ENCODE data around the gene CAST. TPM values are rescaled to one million over a fixed set of nuclear protein-coding genes. Genes with fewer than 3 reads are reported as not detected.

The CAST gene
- total RNA-seq, 1 experiment from 2014 or later: 149 TPM

DNA sequence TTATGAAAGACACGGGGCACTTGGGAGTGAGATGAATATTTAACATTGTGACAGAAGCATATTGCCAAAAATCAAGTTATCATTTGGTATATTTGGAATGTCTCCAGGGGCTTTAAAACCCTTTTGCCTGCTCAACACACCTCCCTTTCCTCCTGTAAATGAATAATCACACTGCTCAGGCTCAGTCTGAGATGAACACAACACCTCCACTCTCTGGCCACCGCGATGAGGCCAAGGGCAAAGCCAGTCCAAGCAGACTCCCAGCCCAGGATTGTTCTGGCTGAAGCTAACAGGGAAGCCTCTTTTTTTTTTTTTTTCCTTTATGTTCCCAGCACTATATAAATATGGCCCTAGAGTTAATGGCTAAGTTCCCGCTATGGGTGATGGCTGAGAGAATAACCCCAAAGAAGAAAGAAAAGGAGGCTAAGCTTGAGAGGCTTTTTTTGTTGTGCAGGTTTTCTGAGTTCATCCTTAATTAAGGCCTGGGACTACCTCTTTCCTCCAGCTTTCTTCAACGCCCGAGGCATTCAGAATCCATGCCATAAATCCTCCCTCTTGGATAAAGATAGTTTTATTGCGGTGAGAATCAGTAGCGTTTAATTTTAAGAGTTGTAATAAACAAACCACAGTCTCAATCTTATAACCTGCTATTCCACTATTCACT lies 156.1 kb downstream of the CAST start:
- peak; percentile 82 for DNase-seq (ENCODE audit: low read depth)

DNA sequence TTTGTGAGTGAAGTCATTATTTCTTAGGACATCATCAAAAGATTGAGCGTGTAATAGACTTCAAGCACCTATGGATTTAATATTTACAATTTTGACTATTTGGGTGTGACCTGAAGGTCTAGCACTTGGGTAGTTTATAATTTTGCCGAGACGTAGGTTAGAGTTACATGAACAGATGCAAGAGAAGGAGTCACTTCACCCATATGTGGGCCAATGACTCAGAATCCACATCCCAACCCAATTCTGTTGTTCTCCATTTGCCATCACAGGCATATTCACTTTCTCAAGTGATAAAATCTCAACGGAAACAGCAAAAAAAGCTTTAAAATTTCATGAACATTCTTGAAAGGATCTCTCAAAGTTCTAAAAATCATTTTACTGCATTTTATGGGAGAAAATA lies 157.6 kb downstream of the CAST start:
- no peak for DNase-seq (ENCODE audit: low read depth)

DNA sequence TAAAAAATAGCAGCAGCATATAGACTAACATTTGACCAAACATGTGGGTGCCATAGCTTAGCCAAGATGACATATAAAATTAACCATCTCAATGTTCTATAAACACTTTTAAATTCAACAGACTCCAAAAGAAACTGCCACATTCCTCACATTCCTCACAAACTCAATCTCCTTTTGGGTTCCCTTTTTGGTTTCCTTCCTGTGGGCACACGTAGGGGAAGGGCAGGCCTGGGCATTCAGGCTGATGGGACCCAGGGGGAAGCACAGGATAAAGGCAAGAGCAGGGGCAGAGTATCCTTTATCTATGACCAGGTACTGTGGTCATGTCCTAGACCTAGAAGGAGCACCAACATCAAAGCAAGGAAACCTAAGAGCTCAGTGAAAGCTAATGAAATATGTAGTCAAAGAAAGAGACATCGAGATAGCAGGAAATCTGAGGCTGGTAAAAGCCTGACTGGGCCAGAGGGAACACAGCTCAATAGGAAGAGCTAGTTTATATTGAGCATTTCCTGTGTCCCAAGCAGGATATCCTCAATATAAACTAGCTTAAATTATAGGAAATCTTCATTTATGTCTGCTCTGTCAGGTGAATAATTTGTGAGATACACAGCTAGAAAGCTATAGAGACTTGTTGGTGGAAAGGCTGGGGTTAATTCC lies 159.2 kb downstream of the CAST start:
- DNase-seq (ENCODE audit: low read depth): peak; percentile 70

DNA sequence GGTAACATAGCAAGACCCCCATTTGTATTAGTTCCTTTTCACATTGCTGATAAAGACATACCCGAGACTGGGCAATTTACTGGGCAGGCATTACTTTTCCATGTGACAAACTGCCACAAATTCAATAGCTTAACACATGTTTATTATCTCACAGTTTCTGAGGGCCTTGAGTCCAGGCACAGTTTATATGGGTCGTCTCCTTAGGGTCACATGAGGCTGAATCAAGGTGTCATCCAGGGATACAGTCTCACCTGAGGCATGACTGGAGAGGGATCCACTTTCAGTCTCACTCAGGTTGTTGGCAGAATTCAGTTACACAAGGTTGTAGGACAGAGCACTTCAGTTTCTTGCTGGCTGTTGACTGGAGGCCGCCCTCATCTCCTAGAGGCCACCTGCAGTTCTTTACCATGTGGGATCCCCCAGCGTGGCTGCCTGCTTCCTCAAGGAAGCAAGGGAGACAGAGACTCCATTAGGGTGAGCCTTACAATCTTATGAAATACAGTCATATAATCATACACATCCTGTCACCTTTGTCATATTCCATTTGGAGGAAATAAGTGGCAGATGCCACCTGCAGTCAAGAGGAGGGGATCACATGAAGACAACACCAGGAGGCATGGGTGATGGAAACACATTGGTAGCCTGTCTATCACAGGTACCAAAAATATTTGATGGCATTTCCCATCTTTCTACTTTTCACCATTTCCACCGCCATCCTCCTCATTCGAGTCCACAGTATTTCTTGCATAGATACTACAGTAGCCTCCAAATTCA lies 160.7 kb downstream of the CAST start:
- DNase-seq (ENCODE audit: low read depth): no peak

DNA sequence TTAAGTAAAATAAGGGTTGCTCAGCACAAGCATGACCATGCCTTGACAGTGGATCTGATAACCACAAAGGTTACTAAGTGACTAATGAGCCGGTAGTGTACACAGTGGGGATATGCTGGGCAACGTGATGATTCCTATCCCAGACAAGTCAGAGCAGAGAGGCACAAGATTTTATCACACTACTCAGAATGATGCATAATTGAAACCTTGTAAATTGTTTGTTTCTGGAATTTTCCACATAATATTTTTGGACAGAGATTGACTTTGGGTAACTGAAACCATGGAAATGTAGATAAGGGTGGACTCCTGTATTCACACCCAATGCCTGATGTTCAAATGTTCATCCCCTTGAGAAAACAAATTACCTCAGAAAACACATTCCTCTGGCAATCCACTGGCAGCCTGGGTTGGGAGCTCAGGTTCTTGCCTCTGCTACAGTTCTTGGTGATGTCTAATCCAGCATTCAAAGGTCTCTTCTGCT lies 161.8 kb downstream of the CAST start:
- peak; percentile 98 for DNase-seq (ENCODE audit: low read depth)

Other genes with a start within 250 kb of the CAST start
- 1.5 and 3.1 TPM in 2 replicates for gene PCSK1, start 229.1 kb upstream of the CAST start, total RNA-seq (2014; rRNA removed; shearing (Covaris generic))
- 25.6 and 31.6 TPM in 2 replicates for gene ERAP1, start 145.6 kb downstream of the CAST start, total RNA-seq (2014; rRNA removed; shearing (Covaris generic))
- gene ERAP2, start 214.1 kb downstream of the CAST start, total RNA-seq (2014; rRNA removed; shearing (Covaris generic)): 103 and 104 TPM in 2 replicates